Measurements from ENCODE around the gene NPSR1. TPM values are rescaled to one million over a fixed set of nuclear protein-coding genes. Genes with fewer than 3 reads are reported as not detected.

NPSR1 gene
- polyA plus RNA-seq, 1 experiment = not detected

DNA sequence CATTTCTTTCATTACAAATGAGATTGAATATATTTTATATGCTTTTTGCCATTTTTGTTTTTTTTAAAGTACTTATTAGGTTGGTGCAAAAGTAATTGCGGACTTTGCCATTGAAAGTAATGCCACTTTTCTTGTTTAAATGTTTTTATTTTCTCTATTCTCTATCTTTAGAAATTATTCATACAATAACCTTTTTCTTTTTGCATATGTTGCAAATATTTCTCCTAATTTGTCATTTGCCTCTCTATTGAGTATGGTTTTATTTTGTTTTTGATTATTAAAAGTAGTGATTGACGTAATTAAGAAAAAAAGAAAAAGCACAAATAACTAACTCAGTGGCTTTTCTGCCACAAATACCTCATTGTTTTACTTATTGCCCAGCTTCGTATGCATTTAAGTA lies 172.4 kb downstream of the NPSR1 start:
- DNase-seq (ENCODE audit: low read depth, low spot score) = no peak
- TF ChIP-seq, protein P1, sequence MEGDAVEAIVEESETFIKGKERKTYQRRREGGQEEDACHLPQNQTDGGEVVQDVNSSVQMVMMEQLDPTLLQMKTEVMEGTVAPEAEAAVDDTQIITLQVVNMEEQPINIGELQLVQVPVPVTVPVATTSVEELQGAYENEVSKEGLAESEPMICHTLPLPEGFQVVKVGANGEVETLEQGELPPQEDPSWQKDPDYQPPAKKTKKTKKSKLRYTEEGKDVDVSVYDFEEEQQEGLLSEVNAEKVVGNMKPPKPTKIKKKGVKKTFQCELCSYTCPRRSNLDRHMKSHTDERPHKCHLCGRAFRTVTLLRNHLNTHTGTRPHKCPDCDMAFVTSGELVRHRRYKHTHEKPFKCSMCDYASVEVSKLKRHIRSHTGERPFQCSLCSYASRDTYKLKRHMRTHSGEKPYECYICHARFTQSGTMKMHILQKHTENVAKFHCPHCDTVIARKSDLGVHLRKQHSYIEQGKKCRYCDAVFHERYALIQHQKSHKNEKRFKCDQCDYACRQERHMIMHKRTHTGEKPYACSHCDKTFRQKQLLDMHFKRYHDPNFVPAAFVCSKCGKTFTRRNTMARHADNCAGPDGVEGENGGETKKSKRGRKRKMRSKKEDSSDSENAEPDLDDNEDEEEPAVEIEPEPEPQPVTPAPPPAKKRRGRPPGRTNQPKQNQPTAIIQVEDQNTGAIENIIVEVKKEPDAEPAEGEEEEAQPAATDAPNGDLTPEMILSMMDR (IDR thresholded peaks at IDR 0.05; ENCODE audit: low read depth, low read length) = no peak
- no peak overlapping the region for H3K27ac ChIP-seq (ENCODE audit: low read depth, low read length)
- no peak overlapping the region for H3K4me3 ChIP-seq (ENCODE audit: low read depth, low read length)
- no peaks in the 10 kb centered on the region for H3K27me3 ChIP-seq (ENCODE audit: control insufficient read depth, insufficient read depth, low read length)
- CTCF ChIA-PET = interaction anchor here (1.0 kb wide), 1 partner anchor 207 kb away, joined by 8 read pairs; the partner anchor contains the start of gene DPY19L1
- no peaks in the 10 kb centered on the region for H3K9me3 ChIP-seq (ENCODE audit: control insufficient read depth, insufficient read depth, low read length)
- POLR2A ChIA-PET = no interaction called here

DNA sequence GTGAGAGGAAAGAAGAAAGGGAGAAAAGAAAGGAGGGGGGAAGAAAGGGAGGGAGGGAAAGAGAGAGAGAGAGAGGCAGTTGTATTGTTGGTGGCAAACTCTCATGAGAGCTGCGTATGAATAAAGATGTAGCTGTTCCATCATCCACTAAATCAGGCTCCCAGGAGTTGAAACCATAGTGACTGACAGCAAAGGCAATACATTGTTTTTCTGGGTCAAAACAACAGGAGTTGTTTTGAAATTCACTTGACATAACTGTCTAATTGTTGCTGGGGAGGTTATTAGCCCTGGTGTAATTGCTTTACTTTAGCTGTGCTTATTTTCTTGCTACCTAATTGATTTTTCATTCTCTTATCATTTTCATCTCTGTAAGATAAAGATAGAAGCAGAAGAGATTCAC lies 173.4 kb downstream of the NPSR1 start:
- POLR2A ChIA-PET = no interaction called here
- Histone ChIP-seq H3K27me3 (ENCODE audit: control insufficient read depth, insufficient read depth, low read length) (no peaks in the 10 kb centered on the region), H3K27ac (ENCODE audit: low read depth, low read length) (no peak overlapping the region), H3K9me3 (ENCODE audit: control insufficient read depth, insufficient read depth, low read length) (no peaks in the 10 kb centered on the region), H3K4me3 (ENCODE audit: low read depth, low read length) (no peak overlapping the region)
- DNase-seq (ENCODE audit: low read depth, low spot score) = no peak
- TF ChIP-seq, protein P1 (IDR thresholded peaks at IDR 0.05; ENCODE audit: low read depth, low read length) = no peak
- CTCF ChIA-PET = interaction anchor here (1.0 kb wide), 1 partner anchor 205 kb away, joined by 8 read pairs; the partner anchor contains the start of gene DPY19L1

DNA sequence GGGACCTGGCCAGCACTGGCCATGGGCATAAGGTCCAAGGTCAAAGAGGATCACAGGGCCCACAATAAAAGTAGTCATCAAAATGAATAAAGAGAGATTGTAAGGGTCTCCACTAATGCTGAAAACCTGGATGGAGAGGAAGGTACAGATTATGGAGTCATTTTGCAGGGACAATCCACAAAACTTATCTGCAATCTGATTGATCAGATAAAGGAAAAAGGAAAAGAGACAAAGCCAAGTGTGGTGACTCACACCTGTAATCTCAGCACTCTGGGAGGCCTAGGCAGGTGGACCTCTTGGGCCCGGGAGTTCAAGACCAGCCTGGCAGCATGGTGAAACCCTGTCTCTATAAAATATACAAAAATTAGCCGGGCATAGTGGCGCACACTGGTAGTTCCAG lies 174.0 kb downstream of the NPSR1 start:
- Histone ChIP-seq H3K4me3 (ENCODE audit: low read depth, low read length) (no peak overlapping the region), H3K9me3 (ENCODE audit: control insufficient read depth, insufficient read depth, low read length) (no peaks in the 10 kb centered on the region), H3K27me3 (ENCODE audit: control insufficient read depth, insufficient read depth, low read length) (no peaks in the 10 kb centered on the region), H3K27ac (ENCODE audit: low read depth, low read length) (no peak overlapping the region)
- DNase-seq (ENCODE audit: low read depth, low spot score) = no peak
- ChIA-PET CTCF (no interaction called here), POLR2A (no interaction called here)
- TF ChIP-seq, protein P1 (IDR thresholded peaks at IDR 0.05; ENCODE audit: low read depth, low read length) = no peak

DNA sequence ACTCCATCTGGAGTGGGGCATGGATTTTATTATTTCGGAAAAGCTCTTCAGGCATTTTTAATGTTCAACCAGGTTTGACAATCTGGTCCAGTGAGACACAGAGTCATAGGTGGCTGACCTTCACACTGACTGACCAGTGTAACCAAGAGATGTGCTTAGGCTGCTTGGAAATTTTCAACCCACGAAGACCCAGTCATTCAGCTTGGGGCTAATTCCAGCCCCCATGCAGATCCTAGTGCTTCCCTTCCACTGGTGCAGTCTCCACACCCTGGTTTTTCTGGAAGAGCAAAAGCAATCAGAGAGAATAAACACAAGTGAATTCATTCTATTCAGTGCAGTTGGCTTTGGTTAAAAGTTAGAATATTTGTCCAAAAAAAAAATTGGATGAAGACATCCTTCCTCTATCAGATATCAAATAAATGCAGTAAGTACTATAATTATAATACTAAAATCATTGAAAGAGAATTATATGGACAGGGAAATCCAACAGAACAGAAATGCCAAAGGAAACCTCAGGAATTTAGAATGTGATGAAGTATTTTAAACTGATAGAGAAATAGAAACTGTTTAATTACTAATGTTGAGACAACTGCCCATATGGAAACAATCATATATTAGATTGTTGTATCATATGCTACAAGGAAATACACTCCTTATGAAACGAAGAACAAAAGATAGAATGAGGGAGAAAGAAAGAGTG lies 178.0 kb downstream of the NPSR1 start:
- DNase-seq (ENCODE audit: low read depth, low spot score) = no peak
- ChIA-PET POLR2A (no interaction called here), CTCF (no interaction called here)
- H3K27ac ChIP-seq (ENCODE audit: low read depth, low read length) = no peak overlapping the region
- H3K4me3 ChIP-seq (ENCODE audit: low read depth, low read length) = no peak overlapping the region
- H3K27me3 ChIP-seq (ENCODE audit: control insufficient read depth, insufficient read depth, low read length) = no peaks in the 10 kb centered on the region
- H3K9me3 ChIP-seq (ENCODE audit: control insufficient read depth, insufficient read depth, low read length) = no peaks in the 10 kb centered on the region
- TF ChIP-seq, protein P1 (IDR thresholded peaks at IDR 0.05; ENCODE audit: low read depth, low read length) = no peak

DNA sequence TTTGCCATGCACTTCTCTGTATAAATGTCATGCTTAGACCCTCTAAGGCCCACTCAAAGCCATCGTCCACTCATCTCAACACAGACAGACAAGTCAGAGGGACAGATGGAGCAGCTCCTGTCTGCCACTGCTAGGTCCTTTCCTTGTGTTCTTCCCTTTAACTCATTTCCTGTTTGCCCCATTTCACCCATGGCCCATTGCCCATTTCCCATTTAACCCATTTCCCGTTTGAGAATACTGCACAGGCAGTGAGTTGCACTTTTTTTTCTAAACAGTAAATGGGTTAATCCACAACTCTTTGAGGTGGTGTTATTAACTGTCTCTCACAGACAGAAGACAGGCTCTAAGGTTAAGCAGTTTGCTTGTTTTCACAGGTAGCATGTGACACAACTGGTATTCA lies 179.3 kb downstream of the NPSR1 start:
- TF ChIP-seq, protein P1 (IDR thresholded peaks at IDR 0.05; ENCODE audit: low read depth, low read length) = no peak
- Histone ChIP-seq H3K4me3 (ENCODE audit: low read depth, low read length) (no peak overlapping the region), H3K9me3 (ENCODE audit: control insufficient read depth, insufficient read depth, low read length) (no peaks in the 10 kb centered on the region), H3K27ac (ENCODE audit: low read depth, low read length) (no peak overlapping the region), H3K27me3 (ENCODE audit: control insufficient read depth, insufficient read depth, low read length) (no peaks in the 10 kb centered on the region)
- POLR2A ChIA-PET = no interaction called here
- no peak for DNase-seq (ENCODE audit: low read depth, low spot score)
- CTCF ChIA-PET = no interaction called here
